Hypothalamus (tissue), 51 donors: ENCODE measurements around the gene CCR6.

Experiments used
- DNase-seq, 51 donors: peaks; one replicate each; lab custom pipeline; 2025; lab: John Stamatoyannopoulos, UW

The CCR6 gene

GRCh38 chr6:167140589-167141474 lies 17.9 kb downstream of the CCR6 start:
- no peak for DNase-seq

- DNase-seq: peak in 27 of 51 donors; percentile 3 to 49 (median 20)
Measured at GRCh38 chr6:167141667-167142432, 19.0 kb downstream of the CCR6 start.

- no peak for DNase-seq
Measured at GRCh38 chr6:167142433-167142761, 19.5 kb downstream of the CCR6 start.

- DNase-seq: no peak
Measured at GRCh38 chr6:167143041-167143440, 20.1 kb downstream of the CCR6 start.

GRCh38 chr6:167145461-167145860 lies 22.6 kb downstream of the CCR6 start:
- DNase-seq: no peak

- no peak for DNase-seq
Measured at GRCh38 chr6:167146135-167146534, 23.2 kb downstream of the CCR6 start.

- DNase-seq: no peak
Measured at GRCh38 chr6:167146977-167147376, 24.1 kb downstream of the CCR6 start.

- no peak for DNase-seq
Measured at GRCh38 chr6:167148021-167148420, 25.1 kb downstream of the CCR6 start.

- DNase-seq: no peak
Measured at GRCh38 chr6:167148997-167149396, 26.1 kb downstream of the CCR6 start.

GRCh38 chr6:167150941-167151549 lies 28.1 kb downstream of the CCR6 start:
- no peak for DNase-seq

- no peak for DNase-seq
Measured at GRCh38 chr6:167151648-167152047, 28.8 kb downstream of the CCR6 start.

GRCh38 chr6:167152862-167153261 lies 30.0 kb downstream of the CCR6 start:
- no peak for DNase-seq

- DNase-seq: peak in 21 of 51 donors; percentile 3 to 79 (median 30)
Measured at GRCh38 chr6:167153521-167153959, 30.6 kb downstream of the CCR6 start.

- no peak for DNase-seq
Measured at GRCh38 chr6:167154291-167154690, 31.4 kb downstream of the CCR6 start.

GRCh38 chr6:167154895-167155294 lies 32.0 kb downstream of the CCR6 start:
- DNase-seq: no peak

- DNase-seq: no peak
Measured at GRCh38 chr6:167157414-167157813, 34.5 kb downstream of the CCR6 start.

GRCh38 chr6:167157863-167158262 lies 35.0 kb downstream of the CCR6 start, which contains the start of gene GPR31:
Gene GPR31 (minus strand): TSS chr6:167157980. CDS start chr6:167157831, 149 bp downstream.
- no peak for DNase-seq

GRCh38 chr6:167161851-167162467 lies 39.1 kb downstream of the CCR6 start:
- DNase-seq: no peak

GRCh38 chr6:167162591-167162990 lies 39.7 kb downstream of the CCR6 start:
- DNase-seq: no peak

GRCh38 chr6:167163476-167164011 lies 40.6 kb downstream of the CCR6 start:
- no peak for DNase-seq

GRCh38 chr6:167164261-167164660 lies 41.4 kb downstream of the CCR6 start:
- no peak for DNase-seq
